GM10248 (cell line): ENCODE measurements around the gene MEIS3.

Experiments used
- CTCF ChIA-PET: fragments of 300-600 bp; sonication (Branson Sonifier 250); formaldehyde crosslinking; extraction: SDS; loops from one replicate; lab custom pipeline; 2021; ENCODE audit warnings: antibody characterized with exemption; lab: Yijun Ruan, JAX
- POLR2A ChIA-PET: fragments of 350-650 bp; sonication (Branson Sonifier 250); formaldehyde crosslinking; extraction: SDS; loops from one replicate; lab custom pipeline; 2020; ENCODE audit warnings: antibody characterized with exemption; lab: Yijun Ruan, JAX
- DNase-seq: peaks from one replicate; pipeline ENCODE4 v3.0.0; 2012; ENCODE audit errors: extremely low spot score
- TF ChIP-seq, protein P1 (sequence below): IDR thresholded peaks from 2 replicates; pipeline ENCODE4 v1.5.1; 2012; ENCODE audit warnings: mild to moderate bottlenecking, low read depth; ENCODE audit errors: extremely low read depth, missing control alignments, control extremely low read depth

Gene MEIS3

DNA sequence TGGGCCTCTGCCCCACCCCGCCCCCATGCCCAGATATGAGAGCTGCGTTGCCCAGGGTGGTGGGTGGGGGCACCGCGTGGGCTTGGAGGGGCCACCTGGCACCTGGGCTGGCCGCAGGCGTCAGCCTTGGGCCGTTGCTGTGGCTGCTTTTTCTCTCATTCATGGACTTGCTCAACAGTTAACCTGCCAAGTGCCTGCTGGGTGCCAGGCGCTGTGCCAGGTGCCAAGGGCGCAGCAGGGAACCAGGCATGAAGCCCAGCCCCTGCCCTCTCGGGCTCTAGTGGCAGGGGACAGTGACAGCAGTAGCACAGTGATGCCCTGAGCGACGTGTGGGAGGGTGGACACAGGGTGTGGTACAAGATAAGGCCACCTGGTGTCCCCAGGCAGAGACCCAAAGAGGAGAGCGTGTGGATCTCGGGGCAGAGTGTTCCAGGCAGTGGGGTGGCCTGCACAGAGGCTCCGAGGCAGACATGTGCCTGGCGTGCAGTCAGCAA lies 42.1 kb downstream of the MEIS3 start:
- no peak for DNase-seq
- ChIA-PET POLR2A (no interaction called here), CTCF (interaction anchor here (0.8 to 1.6 kb wide), 4 partner anchors 11 to 28 kb away, joined by 3 to 6 read pairs (median 4); partner anchors contain the start of gene DHX34)
- TF ChIP-seq, protein P1, sequence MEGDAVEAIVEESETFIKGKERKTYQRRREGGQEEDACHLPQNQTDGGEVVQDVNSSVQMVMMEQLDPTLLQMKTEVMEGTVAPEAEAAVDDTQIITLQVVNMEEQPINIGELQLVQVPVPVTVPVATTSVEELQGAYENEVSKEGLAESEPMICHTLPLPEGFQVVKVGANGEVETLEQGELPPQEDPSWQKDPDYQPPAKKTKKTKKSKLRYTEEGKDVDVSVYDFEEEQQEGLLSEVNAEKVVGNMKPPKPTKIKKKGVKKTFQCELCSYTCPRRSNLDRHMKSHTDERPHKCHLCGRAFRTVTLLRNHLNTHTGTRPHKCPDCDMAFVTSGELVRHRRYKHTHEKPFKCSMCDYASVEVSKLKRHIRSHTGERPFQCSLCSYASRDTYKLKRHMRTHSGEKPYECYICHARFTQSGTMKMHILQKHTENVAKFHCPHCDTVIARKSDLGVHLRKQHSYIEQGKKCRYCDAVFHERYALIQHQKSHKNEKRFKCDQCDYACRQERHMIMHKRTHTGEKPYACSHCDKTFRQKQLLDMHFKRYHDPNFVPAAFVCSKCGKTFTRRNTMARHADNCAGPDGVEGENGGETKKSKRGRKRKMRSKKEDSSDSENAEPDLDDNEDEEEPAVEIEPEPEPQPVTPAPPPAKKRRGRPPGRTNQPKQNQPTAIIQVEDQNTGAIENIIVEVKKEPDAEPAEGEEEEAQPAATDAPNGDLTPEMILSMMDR = no peak

DNA sequence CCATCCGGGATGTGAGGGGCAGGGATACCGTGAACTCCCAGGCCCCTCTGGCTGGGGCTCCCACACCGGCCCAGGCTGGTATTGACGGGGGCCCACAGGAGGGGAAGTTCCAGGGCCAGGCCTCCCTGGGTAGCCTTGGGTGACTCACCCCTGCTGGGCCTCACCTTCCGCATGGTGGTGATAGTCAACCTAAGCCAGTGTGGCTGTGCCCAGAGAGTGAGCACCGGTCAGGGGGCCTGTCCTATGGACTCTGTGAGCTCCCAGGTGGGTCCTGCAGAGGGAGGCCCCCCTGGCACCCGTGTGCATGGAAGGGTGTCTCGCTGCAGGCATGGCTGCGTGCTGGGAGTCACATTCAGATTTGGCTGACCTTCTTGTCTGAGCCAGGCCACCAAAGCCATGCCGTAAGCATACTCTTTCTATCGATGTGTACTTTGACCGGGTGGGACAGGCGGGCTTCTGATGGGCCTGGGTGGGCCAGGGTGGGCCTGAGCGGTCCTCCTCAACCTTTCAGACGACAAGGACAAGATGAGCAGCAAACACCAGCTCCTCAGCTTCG lies 42.7 kb downstream of the MEIS3 start:
- ChIA-PET POLR2A (no interaction called here), CTCF (no interaction called here)
- no peak for DNase-seq
- TF ChIP-seq, protein P1 = no peak

DNA sequence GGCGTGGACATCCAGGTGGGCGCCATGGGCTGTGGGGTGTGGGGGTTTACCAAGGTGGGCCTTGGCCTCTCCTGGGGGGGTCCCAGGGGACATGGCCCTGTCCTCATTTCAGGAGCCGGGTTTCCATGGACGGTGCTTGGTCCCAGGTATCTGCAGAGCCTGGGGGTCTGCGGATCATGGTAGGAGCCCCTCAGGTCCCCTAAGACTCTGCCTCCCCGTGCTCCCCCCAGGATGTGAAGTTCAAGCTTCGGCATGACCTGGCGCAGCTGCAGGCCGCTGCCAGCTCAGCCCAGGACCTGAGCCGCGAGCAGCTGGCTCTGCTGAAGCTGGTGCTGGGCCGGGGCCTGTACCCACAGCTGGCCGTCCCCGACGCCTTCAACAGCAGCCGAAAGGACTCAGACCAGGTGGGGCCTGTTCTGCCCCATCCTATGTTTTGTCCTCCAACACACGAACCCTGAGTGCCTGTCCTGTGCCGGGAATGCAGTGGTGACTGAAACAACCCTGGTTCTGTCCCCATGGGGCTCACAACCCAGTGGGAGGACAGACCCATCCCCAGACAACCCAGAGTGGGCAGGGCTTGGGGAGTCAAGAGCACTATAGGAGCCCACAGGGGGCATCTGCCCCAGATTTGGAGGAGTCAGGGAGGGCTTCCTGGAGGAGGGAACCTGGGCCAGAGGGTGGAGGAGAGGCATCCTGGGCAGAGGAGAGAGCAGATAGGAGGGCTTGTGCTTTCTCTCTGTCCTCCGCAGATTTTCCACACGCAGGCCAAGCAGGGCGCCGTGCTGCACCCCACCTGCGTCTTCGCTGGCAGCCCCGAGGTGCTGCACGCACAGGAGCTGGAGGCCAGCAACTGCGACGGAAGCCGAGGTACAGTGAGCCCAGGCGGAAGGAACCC lies 43.4 kb downstream of the MEIS3 start:
- no peak for DNase-seq
- CTCF ChIA-PET = no interaction called here
- TF ChIP-seq, protein P1 = no peak
- POLR2A ChIA-PET = no interaction called here

DNA sequence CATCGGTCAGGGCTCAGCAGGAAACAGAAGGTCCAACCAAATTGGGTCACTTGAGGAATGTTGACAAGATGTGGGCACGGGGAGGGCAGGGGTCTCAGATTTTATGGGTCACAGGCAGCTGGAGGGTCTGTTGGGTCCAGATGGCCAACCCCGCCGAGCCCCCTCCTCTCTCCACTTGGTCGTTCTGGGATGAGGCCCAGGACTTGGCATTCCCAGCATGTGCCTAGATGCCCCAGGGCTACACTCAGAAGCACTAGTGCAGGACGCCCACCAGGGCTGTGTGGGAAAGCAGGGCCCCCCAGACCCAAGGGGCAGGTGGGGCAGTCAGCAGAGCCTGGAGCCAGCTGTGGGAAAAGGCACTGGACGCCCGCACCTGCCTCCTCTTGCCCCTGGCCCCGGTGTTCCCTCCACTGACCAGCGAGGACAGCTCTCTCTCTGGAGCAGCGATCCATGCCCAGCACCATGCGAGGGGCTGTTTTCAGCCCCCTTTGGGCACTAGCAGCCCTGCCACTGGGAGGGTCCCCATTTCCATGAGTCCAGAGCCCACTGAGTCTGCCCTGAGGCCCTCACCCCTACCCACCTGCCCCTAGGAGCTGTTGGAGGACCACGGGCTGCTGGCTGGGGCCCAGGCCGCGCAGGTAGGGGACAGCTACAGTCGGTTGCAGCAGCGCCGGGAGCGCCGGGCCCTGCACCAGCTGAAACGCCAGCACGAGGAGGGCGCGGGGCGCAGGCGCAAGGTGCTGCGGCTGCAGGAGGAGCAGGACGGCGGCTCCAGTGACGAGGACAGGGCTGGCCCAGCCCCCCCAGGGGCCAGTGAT lies 44.2 kb downstream of the MEIS3 start:
- DNase-seq = no peak
- TF ChIP-seq, protein P1 = no peak
- ChIA-PET POLR2A (no interaction called here), CTCF (no interaction called here)

DNA sequence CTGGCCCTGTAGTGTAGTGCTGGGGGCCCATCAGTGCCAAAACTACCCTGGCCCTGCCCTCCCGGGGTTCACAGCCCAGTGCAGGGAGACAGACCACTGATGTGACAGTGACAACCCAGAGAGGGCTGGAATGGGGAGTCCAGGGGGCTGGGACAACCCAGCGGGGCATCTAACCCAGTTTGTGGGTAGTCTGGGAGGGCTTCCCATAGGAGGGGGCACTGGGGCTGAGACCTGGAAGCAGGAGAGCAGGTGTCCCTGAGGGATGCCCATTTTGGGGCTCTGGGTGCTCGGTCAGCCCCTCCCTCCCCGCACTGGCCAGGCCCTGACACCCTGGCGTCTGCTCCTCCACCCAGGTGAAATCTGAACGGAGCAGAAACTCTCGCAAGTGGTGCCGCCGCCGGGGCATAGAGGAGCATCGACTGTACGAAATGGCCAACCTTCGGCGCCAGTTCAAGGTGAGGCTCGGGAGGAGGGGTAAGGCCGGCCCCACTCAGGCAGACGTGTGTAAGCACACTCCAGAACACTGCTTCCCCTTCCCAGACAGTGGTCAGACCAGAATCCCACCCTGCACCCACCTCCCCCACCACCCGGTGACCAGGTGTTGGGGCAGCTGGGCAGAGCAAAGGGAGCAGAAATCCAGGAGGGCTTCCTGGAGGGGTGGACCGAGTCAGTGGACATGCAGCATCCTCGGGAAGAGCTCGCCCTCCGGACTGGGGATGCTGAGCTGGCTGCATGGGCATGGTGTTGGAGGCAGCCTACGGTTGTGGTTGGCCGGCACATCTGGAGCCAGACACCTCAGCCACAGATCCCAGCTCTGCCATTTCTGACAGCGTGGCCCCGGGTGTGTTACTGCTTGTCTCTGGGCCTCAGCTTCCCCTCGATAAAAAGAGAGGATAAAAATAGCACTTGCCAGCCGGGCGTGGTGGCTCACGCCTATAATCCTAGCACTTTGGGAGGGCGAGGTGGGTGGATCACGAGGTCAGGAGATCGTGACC lies 45.8 kb downstream of the MEIS3 start:
- ChIA-PET CTCF (interaction anchor here (0.8 kb wide), 1 partner anchor 25 kb away, joined by 5 read pairs; the partner anchor contains the start of gene DHX34), POLR2A (no interaction called here)
- TF ChIP-seq, protein P1 = no peak
- no peak for DNase-seq
